GM03348 (cell line): Measurements from ENCODE around the gene CEP170B.
"Not testable (repeated sequence)": the region's sequence is repeated elsewhere in the genome, so short reads cannot be mapped to it uniquely, and the experiment has no call there.

Source experiments
- DNase-seq: peaks from one replicate; pipeline ENCODE4 v3.0.0; 2012; ENCODE audit warnings: low spot score

Gene CEP170B

GRCh38 chr14:104931771-104932675 is 67.0 kb downstream of the CEP170B start:
- no peak for DNase-seq

- DNase-seq: peak; percentile 97
Observed at GRCh38 chr14:104932676-104933631, 67.9 kb downstream of the CEP170B start.

GRCh38 chr14:104933746-104934733 is 69.0 kb downstream of the CEP170B start:
- no peak for DNase-seq

- no peak for DNase-seq
Observed at GRCh38 chr14:104935026-104935650, 70.1 kb downstream of the CEP170B start.

- DNase-seq: no peak
Observed at GRCh38 chr14:104935955-104936354, 70.9 kb downstream of the CEP170B start.

GRCh38 chr14:104936361-104937155 is 71.5 kb downstream of the CEP170B start:
- no peak for DNase-seq

- DNase-seq: no peak
Observed at GRCh38 chr14:104937161-104937560, 72.1 kb downstream of the CEP170B start.

GRCh38 chr14:104937694-104938365 is 72.8 kb downstream of the CEP170B start:
- DNase-seq: no peak

DNA sequence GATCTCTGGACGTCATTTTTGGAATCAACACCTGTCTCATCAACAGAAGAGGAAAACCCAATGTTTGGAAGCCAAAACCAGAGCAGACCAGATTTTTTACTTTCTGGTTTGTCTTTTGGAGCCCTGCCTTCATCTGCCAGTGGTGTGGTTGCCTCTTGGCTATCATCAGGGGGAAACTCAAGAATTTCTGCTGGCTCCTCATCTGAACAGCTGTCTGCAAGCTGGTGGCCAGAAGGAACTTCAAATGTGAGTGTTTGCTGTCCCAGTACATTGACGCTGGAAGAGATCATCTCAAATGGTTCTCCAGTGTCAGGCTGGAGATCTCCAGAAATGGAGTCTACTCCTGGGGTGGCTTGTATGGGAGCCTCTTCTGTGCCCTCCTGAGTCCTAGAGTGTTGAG is 73.4 kb downstream of the CEP170B start:
- no peak for DNase-seq

- no peak for DNase-seq
Observed at GRCh38 chr14:104938960-104939359, 73.9 kb downstream of the CEP170B start.

GRCh38 chr14:104939666-104940410 is 74.8 kb downstream of the CEP170B start:
- DNase-seq: no peak

DNA sequence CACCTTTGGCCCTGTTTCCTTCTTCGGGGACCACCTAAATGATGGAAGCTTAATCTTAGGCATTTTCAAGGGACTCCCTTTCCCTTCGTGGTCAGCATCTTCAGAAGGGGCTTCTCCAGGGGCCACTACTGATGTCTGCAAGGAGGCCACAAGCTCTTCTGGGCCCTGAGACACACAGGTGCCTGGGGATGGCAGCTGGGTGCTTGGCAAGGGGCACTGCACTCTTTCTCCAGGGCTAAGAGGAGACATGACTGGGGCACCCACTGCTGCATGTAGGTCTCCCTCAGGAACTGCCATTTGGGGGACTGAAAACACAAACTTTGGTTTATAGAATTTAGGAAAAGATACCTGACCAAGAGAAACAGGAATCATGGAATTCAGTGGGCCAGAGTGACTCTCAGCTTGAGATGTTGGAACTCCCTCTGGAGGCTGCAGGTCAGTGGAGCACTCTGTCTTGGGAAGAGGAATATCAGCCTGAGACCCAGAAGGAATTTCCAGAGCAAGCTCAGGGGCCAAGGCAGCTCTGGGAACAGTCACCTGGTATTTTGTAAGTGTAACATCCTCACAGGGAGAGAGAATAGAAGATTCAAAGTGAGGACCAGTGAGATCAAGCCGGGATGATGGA is 75.6 kb downstream of the CEP170B start:
- no peak for DNase-seq

DNA sequence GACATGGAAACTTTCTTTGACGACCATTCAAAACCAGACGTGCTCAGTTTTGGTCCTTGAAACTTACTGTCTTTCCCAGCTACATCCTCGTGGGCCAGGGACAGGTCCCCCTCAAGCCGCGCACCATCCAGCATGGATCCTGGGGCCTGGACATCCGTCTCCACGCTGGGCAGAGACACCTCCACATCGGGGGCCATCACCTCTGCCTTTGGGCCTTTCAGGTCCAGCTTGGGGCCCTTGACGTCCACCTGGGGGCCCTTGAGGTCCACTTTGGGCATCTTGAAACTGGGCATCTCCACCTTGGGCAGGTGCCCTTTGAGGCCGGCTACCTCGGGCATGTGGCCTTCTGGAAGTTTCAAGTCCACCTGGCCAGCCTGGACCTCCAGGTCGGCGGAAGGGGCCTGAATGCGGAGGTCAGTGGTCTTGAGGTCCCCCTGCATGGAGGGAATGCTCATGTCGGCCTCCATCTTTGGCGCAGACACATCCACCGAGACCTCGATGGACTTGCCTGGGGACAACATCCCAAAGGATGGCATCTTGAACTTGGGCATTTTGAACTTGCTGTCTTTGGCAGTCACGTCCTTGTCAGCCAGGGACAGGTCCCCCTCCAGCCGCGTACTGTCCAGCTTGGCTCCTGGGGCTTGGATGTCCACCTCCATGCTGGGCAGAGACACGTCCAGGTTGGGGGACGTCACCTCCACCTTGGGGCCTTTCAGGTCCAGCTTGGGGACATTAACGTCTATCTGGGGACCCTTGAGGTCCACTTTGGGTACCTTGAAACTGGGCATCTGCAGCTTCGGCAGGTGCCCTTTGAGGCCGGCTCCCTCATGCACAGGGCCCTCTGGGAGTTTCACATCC is 76.7 kb downstream of the CEP170B start:
- no peak for DNase-seq

- no peak for DNase-seq
Observed at GRCh38 chr14:104942586-104942985, 77.5 kb downstream of the CEP170B start.

DNA sequence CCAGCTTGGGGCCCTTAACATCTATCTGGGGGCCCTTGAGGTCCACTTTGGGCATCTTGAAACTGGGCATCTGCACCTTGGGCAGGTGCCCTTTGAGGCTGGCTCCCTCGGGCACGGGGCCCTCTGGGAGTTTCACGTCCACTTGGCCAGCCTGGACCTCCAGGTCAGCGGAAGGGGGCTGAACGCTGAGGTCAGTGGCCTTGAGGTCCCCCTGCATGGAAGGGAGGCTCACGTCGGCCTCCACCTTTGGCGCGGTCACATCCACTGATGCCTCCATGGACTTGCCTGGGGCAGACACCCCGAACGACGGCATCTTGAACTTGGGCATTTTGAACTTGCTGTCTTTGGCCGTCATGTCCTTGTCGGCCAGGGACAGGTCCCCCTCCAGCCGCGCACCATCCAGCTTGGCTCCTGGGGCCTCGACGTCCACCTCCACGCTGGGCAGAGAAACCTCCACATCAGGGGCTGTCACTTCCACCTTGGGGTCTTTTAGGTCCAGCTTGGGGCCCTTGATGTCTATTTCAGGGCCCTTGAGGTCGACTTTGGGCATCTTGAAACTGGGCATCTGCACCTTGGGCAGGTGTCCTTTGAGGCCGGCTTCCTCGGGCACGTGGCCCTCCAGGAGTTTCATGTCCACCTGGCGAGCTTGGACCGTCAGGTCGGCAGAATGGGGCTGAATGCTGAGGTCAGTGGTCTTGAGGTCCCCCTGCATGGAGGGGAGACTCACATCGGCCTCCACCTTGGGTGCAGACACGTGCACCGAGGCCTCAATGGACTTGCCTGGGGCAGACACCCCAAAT is 78.3 kb downstream of the CEP170B start:
- DNase-seq: not testable (repeated sequence)

DNA sequence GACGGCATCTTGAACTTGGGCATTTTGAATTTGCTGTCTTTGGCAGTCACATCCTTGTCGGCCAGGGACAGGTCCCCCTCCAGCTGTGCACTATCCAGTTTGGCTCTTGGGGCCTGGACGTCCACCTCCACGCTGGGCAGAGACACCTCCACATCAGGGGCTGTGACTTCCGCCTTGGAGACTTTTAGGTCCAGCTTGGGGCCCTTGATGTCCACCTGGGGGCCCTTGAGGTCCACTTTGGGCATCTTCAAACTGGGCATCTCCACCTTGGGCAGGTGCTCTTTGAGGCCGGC is 78.9 kb downstream of the CEP170B start:
- DNase-seq: not testable (repeated sequence)
